Measurements from ENCODE around the gene NCR3LG1.

DNA sequence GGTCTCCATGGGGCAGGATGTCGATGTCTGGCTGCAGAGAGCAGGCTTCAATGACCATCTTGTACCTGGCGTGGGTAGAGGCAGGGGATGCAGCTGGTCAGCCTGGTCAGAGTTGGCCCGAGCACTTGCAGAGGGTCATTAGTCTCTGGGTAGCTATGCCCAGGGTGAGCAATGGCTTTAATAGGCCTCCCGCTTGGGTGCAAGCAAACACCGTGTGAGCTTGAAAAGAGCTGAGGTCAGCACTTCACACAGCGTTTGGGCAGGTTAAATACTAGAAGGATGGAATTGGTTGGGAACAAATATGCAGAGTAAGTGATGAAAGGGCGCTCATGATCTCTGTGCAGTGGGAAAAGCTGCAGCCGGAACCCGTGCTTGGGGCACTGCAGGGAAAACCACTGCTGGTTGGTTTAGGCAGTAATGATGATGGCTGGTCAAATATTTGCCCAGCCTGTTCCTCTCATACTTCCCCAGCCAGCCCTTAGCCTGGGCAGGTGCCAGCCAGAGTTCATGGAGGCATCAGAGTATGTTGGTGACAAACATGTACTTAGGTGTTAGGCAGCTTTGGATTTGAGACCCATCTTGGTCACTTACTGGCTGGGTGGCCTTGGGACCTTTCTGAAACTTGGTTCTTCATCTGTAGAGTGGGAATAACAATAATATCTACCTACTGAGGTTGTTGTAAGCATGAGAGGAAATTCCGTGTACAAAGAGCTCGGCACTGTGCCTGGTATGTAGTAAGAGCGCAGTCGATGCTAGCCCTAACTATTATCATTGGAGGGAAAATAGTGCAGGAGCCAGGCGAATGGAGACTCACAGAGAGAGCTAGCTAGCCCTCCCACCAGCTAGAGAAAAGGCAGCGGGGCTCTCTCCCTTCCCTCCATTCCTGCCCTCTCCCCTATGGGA, 62.1 kb downstream of the NCR3LG1 start:
- TF ChIP-seq, protein P1, sequence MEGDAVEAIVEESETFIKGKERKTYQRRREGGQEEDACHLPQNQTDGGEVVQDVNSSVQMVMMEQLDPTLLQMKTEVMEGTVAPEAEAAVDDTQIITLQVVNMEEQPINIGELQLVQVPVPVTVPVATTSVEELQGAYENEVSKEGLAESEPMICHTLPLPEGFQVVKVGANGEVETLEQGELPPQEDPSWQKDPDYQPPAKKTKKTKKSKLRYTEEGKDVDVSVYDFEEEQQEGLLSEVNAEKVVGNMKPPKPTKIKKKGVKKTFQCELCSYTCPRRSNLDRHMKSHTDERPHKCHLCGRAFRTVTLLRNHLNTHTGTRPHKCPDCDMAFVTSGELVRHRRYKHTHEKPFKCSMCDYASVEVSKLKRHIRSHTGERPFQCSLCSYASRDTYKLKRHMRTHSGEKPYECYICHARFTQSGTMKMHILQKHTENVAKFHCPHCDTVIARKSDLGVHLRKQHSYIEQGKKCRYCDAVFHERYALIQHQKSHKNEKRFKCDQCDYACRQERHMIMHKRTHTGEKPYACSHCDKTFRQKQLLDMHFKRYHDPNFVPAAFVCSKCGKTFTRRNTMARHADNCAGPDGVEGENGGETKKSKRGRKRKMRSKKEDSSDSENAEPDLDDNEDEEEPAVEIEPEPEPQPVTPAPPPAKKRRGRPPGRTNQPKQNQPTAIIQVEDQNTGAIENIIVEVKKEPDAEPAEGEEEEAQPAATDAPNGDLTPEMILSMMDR (IDR thresholded peaks at IDR 0.05; ENCODE audit: borderline replicate concordance, extremely low read depth, low read length, poor library complexity, severe bottlenecking), result no peak
- TF ChIP-seq EZH2 (IDR thresholded peaks at IDR 0.05; ENCODE audit: borderline replicate concordance, low read depth, low read length, severe bottlenecking), result no peak

All from DND-41 (cell line).